Stimulated activated CD8-positive, alpha-beta memory T cell treated with anti-CD3 and anti-CD28 coated beads, Interleukin-15, amount 100 ng/mL, for 48 hours (primary cell): ENCODE data around the gene RPSA.
A peak's percentile ranks its signal among the peaks of the same experiment; 100 is the strongest.
"Not testable (repeated sequence)": the region's sequence is repeated elsewhere in the genome, so short reads cannot be mapped to it uniquely, and the experiment has no call there.

ENCODE experiments used
- DNase-seq, 2 donors: peaks; one replicate each; pipeline ENCODE4 v3.0.0-alpha.2; 2020; ENCODE audit warnings: low read depth in 2 of 2

RPSA gene

DNA sequence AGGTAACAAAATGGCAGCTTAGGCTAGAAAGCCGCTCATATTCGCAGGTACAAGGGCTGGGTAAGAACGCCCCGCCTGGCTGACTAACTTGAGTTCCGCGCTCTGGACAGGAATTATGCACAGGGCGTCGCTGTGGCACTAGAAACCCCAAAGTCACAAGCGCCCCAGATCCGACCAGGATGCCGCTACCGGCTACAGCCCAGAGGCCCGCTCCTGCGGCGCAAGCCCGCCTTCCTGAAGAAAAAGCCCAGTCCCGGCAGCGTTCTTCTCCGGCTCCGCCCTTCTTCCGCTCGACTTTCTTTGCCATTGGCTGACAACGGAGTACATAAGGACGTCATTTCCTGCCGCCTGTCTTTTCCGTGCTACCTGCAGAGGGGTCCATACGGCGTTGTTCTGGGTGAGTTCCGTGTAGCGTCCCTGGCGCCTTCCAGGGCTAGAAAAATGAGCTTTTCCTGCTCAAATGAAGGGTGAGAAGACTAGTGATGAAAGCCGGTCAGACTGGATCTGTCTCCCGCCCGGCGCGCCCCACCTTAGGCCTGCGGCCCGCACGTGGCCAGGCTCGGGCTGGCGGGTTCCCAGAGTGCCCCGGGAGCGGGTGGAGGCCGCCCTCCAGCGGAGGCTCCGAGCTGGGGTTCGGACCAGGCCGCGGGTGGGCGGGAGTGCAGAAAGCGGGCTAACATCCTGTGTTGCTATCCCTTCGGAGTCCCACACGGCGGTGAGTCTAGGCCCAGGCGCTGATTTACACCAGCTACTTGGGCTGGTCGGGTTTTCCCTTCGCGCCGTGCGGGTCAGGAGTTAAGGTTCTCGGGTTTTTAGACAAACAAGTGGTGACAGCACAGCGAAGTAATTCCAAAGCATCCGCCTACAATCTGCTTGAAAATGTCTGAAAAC, at the start of gene RPSA:
TSS of gene RPSA (plus strand) at position 353 of the 891 bp plus-strand sequence. CDS start 934 bp downstream, outside the sequence.
- peak; percentile 96 for DNase-seq

DNA sequence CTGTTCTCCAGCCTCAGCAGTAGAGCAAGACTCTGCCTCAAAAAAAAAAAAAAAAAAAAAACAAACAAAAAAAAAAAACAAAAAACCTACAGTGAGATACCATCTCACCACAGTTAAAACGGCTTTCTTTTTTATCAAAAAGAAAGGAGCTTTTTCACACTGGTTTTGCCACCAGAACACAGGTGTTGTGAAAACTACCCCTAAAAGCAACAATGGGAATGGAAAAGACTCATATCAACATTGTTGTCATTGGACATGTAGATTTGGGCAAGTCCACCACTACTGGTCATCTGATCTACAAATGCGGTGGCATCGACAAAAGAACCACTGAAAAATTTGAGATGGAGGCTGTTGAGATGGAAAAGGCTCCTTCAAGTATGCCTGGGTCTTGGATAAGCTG, 48.2 kb upstream of the RPSA start:
- no peak for DNase-seq

DNA sequence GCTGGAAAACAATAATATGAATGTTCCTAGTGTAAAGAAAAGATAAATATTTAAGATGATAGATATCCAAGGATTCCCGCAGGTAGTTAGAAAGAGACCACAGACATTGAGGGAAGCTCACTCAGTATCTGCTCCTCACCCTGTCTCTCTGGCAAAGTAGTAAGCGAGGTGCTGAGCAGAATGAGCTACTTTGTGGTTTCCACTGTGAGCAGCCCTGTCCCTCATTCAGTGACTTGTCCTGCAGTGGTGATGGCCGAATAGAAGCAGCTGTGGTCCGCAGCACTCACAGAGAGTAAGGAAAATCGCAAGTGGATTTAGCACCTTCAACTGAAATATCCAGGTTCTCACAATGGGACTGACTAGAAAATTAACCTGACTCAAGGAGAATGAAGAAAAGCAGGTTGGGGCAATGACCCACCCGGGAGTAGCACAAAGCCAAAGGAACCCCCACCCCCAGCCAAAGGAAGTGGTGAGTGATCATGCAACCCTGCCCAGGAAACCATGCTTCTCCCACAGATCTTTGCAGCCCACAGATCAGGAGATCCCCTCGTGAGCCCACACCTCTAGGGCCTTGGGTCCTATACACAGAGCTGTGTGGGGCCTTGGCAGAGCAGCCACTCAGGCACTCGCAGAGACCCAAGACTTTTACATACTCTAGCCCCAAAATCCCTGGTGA, 45.1 kb upstream of the RPSA start:
- peak; percentile 53 to 56 for DNase-seq

DNA sequence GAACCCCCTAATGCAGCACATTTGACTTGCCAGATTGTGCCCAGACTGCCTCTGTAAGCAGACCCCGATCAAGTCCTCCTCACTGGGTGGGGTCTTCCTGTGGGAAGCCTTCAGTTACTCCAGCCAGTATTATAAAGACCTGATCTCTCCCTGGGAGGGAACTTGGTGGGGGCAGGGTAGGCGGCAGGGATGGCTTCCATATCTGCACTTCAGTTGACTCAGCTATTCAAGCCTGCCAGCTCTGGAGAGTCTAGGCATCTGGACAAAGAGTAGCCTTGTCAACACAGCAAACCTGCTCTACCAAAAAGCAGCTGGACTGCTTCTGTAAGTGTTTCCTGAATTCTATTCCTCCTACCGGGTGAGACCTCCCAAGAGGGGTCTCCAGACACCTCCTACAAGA, 44.3 kb upstream of the RPSA start:
- no peak for DNase-seq

DNA sequence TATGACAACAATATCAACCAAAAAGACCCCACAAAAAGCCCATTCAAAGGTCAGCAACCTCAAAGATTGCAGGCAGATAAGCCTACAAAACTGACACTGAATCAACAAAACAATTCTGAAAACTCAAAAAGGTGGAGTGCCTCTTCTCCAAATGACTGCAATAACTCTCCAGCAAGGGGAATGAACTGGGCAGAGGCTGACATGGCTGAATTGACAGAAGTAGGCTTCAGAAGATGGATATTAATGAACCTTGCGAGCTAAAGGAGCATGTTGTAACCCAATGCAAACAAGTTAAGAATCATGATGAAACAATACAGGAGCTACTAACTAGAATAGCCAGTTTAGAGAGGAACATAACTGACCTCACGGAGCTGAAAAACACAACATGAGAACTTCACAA, 43.7 kb upstream of the RPSA start:
- DNase-seq = no peak

DNA sequence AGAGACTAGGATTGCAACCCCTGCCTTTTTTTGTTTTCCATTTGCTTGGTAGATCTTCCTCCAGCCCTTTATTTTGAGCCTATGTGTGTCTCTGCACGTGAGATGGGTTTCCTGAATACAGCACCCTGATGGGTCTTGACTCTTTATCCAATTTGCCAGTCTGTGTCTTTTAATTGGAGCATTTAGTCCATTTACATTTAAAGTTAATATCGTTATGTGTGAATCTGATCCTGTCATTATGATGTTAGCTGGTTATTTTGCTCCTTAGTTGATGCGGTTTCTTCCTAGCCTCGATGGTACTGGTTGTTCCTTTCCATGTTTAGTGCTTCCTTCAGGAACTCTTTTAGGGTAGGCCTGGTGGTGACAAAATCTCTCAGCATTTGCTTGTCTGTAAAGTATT, 36.1 kb upstream of the RPSA start:
- not testable (repeated sequence) for DNase-seq

DNA sequence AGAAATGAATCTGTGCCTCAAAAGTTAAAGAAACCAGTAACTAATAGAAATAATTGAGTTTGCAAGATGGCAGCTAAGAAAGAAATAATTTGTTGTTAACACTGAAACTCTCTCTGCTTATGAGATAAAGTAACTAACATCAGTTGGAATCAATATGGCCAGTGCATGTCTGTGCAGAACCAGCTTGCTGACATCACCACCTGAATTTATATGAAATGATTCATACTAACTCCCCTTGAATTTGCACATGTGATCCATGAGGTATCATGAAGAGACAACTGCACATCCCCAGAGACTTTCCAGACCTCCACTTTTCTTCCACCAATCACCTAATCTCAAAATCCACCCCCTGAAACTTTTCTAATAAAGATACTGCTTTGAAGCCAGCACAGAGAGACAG, 33.7 kb upstream of the RPSA start:
- no peak for DNase-seq

DNA sequence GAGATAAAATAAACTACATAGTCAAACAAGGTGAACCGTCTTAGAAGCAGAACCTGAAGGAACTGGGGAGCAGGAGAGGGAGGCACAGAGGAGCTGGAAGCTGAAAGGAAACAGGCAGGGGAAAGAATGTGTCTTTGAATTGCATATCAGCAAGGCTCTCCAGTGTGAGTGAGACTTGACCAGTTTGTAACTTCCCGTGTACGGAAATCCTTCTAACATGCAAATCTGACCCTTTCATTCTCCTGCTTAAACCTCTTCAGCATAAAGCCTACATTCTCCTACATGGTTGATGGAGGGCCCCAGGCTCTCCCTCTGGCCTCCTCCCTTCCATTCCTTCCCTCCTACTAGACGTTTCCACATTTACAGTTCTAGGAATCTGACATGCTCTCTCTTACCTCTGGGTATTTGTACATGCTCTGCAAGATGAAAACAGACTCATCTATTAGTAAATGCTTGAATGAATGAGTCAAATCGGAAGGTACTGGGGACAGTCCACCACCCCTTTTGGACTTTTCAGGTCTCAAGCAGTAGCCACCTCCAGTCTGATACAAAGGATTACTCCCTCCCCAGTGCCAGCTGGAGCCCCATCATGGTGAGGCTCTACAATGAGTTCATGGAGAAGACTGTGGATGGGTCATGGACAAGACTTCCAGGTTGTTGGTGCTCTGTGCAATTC, 29.4 kb upstream of the RPSA start:
- DNase-seq = no peak

DNA sequence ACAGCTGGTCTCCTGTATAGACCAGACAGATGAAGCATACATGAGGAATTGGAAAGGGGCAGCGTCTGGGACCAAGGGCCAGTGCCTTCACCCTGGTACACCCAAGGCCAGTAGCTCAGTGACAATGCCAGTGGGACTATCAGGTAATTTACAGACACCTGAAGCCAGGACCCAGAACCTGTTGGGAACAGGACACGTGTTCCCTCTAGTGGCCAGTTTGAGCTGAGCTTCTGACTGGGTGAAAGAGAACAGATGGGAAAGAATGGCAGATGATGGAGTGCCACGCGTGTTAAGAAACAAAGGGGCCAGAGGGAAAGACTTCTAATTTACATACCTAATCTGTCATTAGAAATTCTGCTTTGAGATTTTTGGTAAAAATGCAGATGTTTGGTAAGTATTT, 28.4 kb upstream of the RPSA start:
- DNase-seq = peak; percentile 24 to 25

DNA sequence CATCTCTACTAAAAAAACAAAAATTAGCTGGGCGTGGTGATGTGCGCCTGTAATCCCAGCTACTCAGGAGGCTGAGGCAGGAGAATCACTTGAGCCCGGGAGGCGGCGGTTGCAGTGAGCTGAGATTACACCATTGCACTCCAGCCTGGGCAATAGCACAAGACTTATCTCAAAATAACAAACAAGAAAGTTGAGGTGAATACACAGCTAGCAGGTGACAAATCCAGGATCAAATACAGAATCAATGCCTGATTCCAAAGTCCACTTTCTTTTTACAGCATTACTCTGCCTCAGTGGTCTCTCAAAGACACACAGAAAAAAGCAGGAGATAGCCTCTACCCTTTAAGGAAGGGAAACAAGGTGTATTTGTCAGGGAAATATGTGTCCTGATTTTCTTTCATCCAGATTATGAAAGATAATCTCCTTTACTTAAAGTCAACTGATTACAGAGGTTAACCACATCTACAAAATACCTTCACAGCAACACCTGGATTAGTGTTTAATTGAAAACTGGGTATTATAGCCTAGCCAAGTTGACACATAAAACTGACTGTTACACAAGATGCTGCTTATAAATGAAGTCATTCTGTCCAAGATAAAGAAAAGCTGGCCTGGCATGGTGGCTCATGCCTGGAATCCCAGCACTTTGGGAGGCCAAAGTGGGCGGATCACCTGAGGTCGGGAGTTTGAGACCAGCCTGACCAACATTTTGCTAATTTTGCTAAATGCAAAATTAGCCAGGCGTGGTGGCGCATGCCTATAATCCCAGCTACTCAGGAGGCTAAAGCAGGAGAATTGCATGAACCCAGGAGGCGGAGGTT, 27.4 kb upstream of the RPSA start:
- no peak for DNase-seq

DNA sequence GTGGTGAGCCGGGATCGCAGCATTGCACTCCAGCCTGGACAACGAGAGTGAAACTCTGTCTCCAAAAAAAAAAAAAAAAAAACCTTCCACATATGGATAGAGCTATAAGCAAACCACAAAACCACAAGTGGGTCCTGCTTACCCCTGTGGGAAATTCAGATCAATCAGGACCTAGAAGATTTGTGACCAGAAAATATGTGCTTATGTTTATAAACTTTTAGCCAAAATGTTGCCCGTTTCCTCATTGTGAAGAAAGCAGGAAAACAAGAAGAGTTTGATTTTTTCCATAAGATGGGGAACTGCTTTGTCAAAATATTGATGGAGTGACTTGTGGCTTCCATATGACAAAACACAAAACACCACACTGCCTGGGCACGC, 26.8 kb upstream of the RPSA start:
- no peak for DNase-seq

DNA sequence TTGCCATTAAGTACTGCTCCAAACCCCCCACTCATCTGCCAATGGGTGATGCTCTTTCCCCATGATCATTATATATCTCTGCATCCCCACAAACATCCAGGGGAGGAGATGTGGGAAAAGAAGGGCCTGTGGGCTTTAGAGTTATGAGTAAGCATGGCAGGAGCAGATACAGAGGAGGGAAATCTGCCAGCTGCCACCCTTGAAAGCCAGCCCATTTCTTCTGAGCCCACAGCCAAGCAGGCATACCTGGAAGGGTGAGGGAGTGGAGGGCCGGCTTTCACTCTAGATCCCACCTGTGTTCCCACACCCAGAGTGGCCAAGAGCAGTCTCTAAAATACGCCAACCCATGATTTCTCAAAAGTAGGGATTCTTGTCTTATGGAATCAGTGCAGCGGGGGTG, 25.1 kb upstream of the RPSA start:
- no peak for DNase-seq

DNA sequence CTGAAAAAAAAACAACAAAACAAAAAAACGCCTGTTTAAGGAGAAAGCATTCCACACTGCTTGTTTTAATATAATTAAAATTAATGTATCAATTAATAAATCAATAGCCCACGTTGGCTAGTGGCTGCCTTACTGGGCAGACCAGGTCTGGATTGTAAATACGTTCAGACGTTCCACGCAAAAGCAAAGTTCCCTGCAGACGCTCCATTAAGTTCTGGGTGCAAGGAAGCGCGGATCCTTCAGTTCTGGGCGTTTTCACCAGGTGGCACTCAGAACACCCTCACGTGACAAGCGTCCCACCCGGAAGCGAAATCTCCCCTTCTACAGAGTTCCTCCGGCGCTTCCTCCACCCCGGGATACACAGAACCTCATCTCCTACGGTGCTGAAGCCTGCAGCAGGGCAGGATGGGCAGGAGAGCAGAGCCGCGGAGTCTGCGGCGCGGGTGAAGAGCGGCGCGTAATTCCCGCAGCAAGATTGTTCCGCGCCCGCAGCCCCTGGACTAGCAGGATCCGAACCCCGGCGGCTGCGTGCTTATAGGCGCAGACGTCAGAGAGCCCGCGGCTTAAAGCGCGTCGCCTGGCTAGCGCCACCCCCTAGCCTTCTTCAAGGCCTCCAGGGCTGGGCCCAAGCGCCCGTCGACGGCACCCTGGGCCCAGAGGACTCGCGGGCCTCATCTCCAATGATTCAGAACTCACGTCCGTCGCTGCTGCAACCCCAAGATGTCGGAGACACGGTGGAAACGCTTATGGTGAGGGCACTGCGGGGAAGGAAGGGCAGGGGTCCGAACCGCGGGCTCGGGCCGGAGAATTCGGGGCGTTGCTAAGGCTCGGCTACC, 23.3 kb upstream of the RPSA start, which contains the start of gene SLC25A38:
TSS of gene SLC25A38 (plus strand) at position 326 of the 836 bp plus-strand sequence. CDS start at position 681, 355 bp downstream.
- DNase-seq = peak; percentile 68 to 77

DNA sequence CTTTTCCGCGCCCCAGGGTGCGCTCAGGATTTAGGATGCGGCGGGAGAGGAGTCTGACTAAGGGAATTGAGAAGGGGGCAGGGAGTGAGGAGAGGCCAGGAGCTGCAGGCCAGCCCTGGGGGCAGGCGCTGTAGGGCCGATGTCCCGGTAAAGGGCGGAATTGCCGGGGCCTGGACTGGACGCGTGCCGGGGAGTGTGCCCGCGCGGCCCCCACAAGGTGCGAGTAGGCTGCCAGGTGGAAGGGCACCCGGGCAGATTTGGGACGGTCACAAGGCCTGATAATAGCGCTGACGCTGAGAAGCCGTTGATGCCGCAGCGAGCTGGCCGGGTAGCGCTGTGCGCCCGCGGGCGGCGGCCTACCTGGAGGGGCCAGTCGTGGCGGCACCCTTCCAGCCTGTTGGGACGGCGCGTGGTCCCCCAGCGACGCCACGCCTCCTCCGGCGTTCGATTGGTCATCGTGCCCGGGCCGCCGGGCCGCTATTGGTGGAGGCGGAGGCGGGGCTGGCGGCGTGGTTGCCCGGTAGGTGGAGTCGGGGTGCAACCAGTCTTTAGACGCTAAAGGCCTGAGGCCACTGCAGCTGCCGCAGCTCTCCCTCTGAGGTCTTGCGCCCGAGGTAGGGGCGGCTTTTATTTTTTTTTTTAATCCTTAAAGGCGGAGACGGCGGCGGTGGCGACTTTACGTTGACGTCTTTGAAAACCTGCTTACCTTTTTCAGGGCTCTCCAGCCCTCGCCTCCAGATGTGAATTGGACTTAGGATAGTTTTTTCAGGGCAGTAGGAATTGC, 22.4 kb upstream of the RPSA start:
- DNase-seq = peak; percentile 96

DNA sequence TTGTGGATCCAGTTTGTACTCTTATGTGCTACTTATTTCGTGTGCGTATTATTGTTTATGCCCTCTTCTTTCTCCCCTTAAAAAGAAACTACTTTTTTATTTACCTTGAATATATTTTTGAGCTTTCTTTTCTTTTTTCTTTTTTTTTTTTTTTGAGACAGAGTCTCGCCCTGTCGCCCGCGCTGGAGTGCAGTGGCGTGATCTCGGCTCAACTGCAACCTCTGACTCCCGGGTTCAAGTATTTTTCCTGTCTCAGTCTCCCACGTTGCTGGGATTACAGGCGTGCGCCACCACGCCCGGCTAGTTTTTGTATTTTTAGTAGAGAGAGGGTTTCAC, 21.9 kb upstream of the RPSA start:
- no peak for DNase-seq

DNA sequence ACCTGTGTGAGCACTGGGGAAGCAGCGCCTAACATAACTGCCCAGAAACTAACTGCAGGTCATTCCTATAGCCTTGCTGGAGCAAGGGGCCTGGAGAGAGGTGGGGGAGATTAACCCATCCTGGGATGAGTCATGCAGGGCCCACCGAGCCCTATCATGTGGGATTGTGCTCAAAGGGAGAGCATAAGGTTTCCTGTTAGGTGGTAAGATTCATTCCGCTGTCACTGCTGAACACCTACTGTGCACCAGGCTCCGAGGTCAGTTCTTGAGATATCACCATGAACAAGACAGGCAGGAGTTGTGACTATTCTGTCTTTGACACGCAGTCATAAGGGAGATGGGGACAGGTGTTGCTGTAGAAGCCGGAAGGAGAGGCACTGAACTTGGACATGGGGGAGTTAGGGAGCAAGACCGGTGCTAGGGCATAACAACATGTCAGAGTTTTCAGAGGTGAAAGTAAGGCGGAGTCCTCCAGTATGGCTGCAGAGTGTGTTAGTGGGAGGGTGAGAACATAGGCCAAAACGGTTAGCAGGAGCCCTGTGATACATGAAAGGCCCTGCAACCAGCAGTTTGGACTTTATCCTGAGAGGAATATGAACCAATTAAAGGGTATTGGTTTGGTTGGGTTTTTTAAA, 20.9 kb upstream of the RPSA start:
- DNase-seq = no peak

DNA sequence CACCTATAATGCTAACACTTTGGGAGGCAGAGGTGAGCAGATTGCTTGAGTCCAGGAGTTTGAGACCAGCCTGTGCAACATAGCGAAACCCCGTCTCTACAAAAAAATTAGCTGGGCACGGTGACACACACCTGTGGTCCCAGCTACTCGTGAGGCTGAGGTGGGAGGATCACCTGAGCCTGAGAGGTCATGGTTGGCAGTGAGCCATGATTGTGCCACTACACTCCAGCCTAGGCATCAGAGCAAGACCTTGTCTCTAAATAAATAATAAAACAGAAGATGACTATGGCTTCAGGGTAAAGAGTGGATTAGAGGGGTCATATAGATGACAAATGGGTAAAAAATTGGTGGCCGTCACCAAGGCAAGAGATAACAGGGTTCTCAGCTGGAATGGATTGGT, 20.2 kb upstream of the RPSA start:
- DNase-seq = no peak

DNA sequence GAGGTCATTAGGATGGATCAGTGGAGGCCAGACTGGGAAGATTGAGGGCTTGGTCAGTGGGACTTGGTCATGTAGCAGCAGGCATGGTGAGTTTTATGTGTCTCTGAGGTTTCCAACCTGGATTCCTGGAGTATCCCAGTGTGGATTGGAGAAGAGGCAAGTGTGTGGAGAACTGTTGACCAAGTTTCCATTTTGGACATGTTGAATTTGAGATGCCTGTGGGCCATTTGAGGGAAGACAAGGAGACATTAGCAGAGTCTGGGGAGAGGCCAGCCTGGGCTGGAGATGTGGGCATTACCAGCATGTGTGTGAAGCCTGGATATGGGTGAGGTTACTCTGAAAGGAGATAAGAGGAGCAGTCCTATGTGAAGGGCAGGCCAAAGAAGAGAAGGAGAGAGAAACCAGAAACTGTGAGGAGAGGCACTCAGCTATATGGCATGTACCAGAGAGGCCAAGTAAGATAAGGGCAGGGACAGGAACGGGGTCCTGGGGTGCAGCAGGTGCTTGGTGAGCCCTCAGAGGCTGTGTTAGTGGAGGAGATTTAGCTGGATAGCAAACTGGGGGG, 19.0 kb upstream of the RPSA start:
- DNase-seq = no peak

DNA sequence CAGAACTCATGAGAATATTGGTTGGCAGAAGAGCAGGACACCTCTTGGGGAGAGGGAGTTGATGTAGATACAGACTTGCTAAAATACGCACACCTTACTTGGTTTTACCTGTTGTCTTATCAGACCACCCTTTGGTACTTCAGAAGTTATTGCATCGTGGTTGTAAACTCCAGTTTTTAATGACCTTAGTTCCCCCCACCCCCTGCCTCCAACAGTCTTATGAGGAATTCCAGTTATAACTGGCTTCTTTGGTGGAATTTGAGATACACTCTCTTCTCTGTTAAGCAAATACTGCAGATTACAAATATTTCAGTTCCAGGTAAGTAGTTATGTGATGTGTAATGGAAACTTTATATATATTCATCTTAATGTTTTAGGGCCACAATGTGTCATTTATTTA, 18.4 kb upstream of the RPSA start:
- DNase-seq = no peak
